HG03442 (cell line): Measurements from ENCODE around the gene KLK15.
"Not testable (repeated sequence)": the region's sequence is repeated elsewhere in the genome, so short reads cannot be mapped to it uniquely, and the experiment has no call there.

Source experiments
- ATAC-seq: cut with Tn5 transposase; IDR thresholded peaks from one replicate; pipeline ENCODE4 v1.9.1; 2021; ENCODE audit warnings: mild to moderate bottlenecking, moderate library complexity; ENCODE audit not compliant: unreplicated experiment

Gene KLK15

DNA sequence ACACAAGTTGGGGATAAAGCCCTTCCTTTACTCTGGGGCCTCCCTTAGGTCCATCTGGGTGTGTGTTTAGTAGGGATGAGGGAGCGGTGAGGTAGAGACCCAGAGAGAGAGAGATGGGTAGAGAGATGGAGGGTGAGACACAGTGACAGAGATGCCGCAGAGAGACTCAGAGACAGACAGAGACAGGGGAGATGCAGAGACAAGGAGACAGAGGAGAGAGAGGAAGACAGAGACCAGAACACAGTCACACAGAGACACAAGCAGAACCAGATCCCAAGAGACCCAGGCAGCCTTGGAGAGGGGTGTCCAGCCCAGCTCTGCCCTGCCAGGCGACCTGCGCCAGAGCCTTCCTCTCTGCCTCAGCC, 12.1 kb downstream of the KLK15 start:
- ATAC-seq, result no peak

DNA sequence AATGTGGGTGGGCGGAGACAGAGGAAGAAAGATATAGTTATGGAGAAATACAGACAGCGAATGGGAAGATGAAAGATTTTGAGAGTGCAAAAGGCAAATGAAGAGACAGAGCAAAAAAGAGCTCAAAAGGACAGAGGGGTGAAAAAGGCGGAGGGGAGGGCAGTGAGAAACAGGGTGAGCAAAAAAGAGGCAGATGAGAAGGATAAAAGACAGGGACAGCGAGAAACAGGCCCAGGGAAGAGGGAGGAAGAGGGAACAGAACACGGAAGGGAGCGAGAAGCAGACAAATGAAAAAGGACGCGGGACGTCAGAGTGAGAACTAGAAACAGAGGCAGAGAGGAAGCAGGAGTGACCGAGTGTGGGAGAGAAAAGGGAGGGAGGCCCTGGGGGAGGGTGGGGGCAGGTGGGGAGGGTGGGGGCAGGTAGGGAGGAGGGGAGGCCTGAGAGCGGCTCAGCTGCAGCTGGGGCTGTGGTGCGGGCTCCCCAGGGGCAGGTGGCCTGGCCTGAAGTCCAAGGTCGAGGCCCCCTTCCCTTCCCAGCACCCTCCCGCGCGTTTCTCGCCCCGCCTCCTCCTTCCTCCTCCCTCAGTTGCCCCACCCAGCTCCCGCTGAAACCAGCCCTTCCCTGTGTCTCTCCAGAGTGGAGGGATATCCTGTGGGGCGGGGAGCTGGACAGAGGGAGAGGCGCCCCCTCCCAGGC, 12.7 kb downstream of the KLK15 start:
- ATAC-seq, result no peak

DNA sequence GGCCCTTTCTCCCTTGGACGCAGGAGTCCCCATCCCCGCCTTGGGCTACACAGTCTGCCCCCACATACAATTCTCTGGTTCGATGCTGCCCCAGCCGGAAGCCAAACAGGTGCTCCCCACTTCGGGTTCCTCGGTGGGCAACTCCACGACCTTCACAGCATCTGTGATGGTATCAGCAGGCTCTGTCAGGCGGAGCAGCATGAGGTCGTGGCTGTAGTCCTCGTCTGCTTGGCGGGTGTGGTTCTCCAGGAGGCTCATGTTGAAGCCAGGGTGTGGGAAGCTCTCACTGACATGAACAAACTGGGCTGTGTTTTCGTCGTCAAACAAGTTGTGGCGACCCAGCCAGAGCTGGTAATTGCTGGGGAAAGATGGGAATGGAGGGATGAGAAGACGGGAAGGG, 13.3 kb downstream of the KLK15 start:
- ATAC-seq, result no peak

DNA sequence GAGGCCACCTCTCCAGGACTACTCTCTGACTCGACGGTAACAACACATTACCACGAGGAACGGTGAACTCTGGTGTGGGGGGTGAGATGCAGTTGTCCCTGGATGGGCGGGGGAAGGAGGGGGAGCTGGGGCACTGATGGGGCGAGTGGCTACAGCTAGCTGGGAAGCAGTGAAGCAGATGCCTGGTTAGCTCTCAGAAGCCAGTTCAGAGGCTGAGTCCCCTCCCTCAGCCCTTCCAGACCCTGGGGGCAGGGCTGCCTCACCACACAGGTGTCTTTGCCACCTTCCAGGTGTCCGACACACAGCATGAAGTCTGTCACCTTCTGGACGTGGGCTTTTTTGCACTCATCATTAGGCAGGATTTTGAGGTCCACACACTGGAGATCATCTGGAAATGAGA, 13.7 kb downstream of the KLK15 start:
- ATAC-seq, result no peak

DNA sequence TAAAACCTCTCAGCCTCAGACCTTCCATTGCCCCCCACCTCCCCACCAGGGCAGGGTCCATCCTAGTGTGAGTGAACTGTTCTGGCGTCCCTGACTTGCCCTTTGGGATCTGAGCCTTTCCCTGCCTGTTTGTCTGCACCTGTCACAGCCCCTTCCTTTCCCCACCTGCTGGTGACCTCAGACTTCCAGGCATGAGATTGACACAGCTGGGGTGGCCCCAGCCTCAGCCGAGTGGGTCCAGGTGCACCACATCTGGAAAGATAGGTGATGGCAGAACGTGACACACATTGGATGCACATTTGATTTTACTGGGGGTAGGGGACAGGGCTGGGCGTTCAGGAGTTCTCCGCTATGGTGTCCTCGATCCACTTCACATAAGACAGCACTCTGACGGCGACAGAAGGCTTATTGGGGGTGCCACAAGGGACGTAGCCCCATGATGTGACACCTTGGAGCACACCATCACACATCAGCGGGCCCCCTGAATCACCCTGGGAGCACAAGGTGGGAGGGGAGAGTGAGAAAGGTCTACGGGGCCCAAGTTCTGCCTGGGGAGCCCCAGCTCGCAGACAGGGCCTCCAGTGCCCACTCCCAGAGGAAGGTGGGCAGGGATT, 14.4 kb downstream of the KLK15 start:
- no peak for ATAC-seq

DNA sequence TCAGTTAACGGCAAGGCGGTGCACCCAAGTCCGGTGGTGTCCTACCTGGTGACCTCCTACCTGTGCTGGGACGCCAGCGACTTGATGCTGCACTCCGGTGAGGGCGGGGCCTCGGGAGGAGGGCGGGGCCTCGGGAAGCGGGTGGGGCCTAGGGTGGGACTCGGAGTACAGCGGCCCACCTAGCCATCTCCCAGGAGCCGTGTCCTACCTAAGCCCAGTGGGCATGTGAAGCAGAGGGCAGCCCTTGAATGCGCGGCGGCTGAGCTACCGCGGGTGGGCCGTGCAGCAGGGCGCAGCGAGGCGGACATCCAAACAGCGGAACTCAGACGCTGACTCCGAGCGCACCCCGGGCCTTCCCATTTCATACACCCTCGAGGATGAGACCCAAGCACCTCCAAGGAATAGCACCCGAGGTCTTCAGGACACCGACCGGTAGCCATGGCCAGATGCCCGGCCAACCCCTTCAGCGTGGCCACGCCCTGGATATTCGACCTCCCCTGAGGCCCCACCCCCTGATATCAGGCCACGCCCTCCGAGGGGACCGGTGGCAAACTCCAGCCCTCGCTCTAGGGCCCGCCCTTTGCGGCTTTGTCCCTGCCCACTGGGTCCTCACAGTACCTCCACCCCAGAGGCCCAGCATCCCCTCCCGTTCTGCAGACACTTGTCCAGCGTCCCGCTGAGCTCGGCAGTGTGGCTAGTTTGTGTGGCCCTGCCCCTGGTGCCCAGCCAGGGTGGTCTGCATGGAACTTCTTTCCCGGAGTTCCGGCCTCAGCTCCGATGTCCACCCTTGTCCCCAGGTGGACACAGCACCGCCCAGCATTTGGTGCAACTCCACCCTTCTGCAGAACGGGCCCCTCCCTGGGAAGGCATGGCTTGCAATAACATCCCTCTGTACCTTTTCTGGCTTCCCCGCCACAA, 15.2 kb downstream of the KLK15 start:
- ATAC-seq, result peak; percentile 47

DNA sequence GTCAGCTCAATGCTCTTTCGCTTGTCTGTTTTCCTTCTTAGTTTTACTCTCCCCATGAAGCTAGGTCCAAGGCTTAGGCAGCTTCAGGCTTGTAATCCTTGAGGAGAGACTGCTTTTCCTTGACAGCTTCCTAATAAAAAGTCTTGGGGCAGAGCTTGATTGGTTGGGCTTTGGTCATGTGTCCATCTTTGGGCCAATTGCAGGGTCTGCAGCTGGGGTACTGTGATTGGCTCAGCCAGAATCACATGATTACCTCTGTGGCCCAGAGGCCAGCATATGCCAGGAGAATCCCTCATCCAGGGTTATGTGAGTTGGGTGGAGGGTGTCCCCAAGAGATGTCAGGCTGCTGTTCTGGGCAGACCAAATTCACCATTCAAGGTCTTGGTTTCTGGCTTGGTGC, 17.9 kb downstream of the KLK15 start:
- ATAC-seq, result no peak

DNA sequence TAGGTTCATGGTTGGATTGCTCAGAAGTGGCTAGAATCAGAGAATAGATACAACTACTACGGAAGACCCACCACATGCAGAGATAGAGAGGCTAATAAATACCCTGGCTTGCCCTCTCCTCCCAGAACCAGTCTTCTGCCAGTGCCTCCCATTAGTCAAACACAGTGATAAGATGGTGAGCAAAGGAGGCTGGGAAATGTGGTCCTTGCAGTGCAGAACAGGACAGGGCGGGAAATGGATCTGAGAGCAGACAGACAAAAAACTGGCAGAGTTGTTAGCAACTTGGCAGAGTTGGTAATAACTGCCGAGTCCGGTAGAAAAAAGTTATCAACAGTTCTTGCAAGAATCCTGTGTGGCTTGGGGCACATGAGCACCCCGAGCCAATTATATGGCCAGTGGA, 18.5 kb downstream of the KLK15 start:
- no peak for ATAC-seq

DNA sequence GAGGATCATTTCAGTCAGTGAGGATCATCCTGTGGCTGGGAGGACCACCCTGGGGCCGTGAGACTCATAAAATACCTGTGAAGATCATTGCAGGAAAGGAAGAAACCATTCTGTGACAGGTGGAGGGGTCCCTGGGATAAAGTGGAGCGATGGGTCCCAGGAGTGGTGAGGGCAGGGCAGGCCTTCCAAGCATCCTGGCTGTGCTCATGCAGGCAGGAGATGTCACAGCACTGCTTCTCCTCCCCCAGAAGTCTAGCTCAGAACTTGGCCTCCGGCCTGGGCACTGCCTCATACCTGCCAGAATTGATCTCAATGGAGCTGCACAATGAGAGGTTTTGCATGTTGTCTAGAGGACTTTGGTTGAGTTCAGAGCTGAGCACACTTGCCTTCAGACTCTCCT, 20.9 kb downstream of the KLK15 start:
- ATAC-seq, result no peak

DNA sequence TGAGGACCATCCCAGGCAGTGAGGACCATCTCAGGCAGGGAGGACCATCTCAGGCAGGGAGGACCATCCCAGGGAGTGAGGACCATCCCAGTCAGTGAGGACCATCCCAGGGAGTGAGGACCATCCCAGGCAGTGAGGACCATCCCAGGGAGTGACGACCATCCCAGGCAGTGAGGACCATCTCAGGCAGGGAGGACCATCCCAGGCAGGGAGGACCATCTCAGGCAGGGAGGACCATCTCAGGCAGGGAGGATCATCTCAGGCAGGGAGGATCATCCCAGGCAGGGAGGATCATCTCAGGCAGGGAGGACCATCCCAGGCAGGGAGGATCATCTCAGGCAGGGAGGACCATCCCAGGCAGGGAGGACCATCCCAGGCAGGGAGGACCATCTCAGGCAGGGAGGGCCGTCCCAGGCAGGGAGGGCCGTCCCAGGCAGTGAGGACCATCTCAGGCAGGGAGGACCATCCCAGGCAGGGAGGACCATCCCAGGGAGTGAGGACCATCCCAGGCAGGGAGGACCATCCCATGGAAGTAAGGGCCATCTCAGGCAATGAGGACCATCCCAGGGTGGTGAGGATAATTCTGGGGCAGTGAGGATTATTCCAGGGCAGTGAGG, 21.6 kb downstream of the KLK15 start:
- not testable (repeated sequence) for ATAC-seq

DNA sequence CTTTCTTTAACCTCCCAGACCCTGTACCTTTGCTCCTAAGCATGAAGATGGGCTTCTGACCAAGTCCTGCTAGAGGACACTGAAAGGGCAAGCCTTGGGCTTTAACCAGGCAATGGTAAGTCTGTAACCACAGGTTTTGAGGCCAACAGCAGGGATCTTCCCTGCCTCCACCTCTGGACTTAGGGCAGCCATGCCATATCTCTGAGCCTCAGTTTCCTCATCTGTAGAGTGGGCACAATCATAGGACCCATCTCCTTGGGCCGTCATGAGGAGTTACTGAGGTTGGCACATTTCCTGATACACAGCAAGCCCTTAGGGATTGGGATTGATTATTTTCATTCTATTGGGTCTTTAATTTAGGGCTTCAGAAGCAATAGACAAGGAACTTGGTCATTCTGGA, 24.5 kb downstream of the KLK15 start:
- no peak for ATAC-seq

DNA sequence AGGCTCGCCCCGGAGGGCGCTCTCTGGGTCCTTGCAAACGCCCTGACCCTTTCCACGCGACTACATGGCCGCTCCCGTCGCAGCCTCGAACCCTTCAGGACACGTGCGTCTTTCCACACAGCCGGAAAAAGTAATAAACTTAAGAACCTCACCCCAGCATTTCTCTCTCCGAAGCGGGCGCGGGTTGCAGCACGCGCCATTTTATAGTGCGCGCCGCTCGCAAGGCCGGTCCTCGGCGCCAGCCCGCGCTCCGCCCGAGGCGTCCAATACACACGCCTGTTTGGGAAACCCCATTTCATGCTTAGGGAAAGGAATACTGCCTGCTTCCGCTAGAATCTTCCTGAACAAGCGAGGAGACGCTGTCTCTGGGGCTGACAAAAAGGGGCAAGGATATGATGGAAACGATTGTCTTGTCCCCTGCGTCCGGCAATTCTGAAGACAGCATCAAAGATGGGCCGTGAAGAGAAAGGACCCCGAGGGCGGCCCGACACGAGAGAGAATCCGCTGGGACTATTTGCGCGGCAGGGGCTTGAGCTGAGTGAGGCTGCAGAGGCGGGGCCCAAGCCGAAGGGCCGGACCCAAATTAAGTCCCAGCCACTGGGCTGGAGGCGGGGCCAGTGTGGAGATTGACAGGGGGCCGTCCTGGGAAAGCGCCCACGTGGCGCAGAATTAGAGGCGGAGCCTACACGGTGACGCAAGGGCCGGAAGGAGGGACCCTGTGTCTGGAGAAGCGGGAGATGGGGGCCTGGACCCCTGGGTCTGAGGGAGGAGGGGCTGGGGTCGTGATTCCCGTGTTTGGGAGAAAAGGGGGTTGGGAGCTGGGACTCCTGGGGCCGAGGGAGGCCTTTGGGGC, 28.7 kb downstream of the KLK15 start:
- peak; percentile 86 for ATAC-seq

DNA sequence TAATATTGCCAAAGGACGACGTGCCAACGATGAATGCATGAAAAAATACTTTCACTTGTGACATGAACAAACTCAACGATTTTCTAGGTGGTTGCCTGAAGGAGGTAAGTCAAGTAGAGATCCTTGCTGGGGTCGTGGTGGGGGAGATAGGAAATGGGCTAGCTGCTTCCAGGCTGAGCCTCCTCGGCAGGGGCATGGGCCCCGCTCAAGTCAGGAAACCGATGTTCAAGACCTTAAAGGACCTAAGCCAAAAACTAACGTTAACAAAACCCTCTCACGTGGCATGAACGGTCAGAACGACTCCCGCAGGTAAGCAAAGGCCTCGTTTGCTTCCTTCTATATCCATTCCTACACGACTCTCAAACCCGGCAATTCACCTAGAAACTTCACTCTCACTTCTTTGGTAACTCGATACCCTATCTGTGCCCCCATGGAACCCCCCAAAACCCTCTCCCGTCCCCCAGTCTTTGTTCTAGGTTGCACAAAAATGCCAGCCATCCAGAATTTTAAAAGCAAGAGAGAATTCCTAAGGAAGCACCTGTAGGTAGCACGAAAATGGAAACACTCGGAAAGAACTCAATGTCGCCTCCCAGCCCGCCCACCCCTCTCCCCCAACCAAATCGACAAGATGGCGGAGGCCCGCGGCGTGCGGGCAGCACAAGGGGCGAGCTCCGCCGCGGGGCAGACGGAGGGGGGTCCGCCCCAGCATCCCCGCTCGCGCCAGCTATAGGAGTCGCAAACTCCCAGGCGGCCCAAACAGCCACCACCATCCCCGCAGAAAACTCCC, 29.5 kb downstream of the KLK15 start:
- ATAC-seq, result no peak

DNA sequence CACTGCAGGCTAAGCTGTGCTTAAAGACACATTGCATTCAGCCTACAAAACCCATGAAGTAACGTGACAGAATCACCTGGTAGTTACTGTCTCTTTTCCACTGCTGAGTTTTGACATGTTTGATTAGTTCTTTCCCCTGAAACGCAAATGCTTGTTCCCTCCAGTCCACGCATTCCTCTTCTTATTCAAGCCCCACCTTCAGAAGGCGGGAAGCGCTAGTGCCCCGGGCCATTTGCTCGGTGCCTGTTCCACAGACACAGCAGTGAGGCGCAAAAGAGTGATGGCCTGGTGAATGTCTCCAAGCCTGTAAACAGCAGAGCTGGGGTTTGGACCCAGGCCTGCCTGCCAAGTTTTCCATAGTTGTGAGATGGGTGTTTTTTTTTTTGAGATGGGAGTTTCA, 32.3 kb downstream of the KLK15 start:
- no peak for ATAC-seq

DNA sequence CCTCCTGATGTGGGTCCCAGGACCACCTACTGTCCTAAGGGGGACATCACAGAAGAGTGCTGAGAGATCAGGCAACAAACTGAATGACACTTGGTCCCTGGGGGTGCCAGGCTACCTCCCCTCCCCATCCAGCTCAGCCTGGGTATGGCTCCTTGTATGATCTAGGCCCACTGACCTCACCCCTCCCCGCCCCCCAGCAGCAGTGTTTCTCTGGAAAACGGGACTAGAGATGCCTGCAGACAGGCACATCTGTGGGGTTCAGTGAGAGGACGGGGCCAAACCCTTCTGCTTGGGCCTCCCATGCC, 33.9 kb downstream of the KLK15 start:
- ATAC-seq, result no peak

DNA sequence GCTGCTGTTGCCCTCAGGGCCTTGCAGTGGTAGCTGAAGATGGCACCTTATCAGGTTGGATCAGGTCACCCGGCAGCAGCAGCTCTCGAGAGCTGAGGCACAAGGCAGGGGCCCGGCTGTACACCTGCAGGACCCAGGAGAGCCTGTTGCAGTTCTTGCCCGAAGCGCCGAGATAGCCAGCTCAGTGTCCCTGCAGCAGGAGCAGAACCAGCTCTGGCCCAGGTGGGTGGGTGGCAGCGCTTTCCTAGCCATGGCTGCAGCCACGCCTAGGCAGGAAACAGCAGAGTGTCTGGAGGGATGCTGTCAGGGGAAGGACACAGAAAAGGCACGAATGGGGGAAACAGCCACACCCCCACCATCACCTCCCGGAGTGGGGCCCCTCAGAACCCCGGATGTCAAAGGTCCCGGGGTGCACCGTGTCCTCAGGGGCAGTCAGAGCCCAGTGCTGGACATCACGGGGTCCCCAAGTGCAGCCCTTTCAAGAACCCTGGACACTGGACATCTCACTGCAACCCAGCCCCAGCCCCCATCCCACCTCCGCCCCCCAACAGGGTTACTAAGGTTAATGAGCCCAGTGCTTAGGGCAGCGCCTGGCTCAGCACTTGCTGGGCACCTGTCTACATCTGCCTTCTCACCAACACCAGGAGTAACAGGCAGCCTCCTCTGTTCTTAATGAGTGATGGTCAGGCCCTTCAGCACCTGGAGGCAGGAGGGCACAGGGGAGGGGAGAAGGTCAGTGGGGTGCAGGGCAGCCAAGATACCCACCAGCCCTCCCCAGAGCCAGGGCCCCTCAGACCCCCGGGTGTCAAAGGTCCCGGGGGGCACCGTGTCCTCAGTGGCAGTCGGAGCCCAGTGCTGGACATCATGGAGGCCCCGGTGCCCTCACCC, 34.5 kb downstream of the KLK15 start:
- ATAC-seq, result no peak

DNA sequence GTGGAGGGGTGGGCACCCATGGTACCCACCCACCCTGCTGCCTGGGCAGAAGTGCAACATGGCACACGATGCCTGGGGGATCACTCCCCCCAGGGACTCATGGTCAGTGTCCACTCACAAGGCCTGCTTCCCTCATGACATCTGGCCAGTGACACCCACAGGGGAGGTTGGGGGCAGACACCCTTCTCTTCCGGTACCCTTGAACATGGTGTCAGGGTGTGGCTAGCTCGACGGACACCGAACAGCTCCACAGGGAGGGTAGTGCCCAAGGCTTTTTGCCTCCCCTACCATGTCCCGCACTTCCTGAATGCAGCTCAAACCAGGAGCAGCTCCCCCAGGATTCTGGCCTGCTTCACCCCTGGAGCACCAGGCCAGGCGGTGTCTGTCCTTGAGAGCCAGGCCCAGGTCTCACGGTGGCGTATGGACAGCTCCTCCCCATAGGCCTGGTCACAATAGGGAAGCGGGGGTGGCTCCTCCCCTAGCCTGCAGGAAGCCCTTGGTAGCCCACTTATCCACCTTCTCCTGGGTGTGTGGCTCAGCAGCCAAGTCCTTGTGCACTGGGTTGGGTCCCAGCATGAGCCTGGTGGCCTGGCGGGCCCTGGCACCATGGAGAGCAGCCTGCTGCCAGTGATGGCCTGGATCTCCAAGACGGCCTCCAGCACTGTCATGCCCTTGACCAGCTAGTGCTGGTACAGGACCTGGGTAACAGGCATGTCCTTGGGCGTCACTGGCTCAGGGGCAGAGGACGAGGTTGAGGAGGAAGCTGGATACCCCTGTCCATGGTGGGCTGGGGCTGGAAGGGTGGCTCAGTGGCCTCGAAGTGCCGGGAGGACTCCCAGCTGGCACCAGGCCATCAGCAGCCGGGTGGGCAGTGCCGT, 35.4 kb downstream of the KLK15 start:
- ATAC-seq, result no peak

DNA sequence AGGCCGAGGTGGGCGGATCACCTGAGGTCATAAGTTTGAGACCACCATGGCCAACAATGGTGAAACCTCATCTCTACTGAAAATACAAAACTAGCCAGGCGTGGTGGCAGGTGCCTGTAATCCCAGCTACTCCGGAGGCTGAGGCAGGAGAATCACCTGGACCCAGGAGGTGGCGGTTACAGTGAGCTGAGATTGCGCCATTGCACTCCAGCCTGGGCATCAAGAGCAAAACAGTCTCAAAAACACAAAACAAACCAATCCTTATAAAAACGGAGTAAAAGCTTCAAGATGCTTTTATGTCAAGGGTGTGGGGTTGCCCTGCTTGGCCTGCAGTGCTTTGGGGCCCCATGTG, 36.0 kb downstream of the KLK15 start:
- no peak for ATAC-seq
